GM12878 (cell line): ENCODE results near the gene ECT2.

Source experiments
- CTCF ChIP-seq, 3 experiments: IDR thresholded peaks in 2 of 3; conservative IDR thresholded peaks in 1 of 3; 2 replicates each; pipeline ENCODE4 v1.5.1; 2011; ENCODE audit warnings: low read depth in 3 of 3, low read length in 3 of 3, mild to moderate bottlenecking in 3 of 3, control low read depth in 2 of 3, moderate library complexity in 2 of 3, inconsistent platforms in 1 of 3, mixed read lengths in 1 of 3; ENCODE audit not compliant: control insufficient read depth in 2 of 3, insufficient read depth in 1 of 3; ENCODE audit errors: extremely low read depth in 1 of 3
- RB1 ChIP-seq: fragments of 450-650 bp; formaldehyde crosslinking; IDR thresholded peaks from 2 replicates; pipeline ENCODE4 v1.6.1; 2017; ENCODE audit warnings: mild to moderate bottlenecking, borderline replicate concordance
- SP1 ChIP-seq: IDR thresholded peaks from one replicate; pipeline ENCODE4 v1.6.1; 2011; ENCODE audit warnings: low read depth, low read length

- TF ChIP-seq CTCF (IDR thresholded peaks at IDR 0.05 in 2 of 3, conservative IDR thresholded peaks at IDR 0.05 in 1 of 3; ENCODE audit: control insufficient read depth in 2 of 3, extremely low read depth in 1 of 3, insufficient read depth in 1 of 3, low read depth in 3 of 3, low read length in 3 of 3) (no peak), RB1 (no peak), SP1 (no peak)
These were observed 118.2 kb downstream of the ECT2 start for GRCh38 chr3:172868582-172869200.
